Muscle layer of colon (tissue), 2 donors: ENCODE measurements around the gene TMEM97.

Experiments
- H3K27ac ChIP-seq: one replicate; pipeline ENCODE4 v1.7.0; 2013; ENCODE audit warnings: low read depth, mild to moderate bottlenecking, low read length, moderate library complexity
- H3K27me3 ChIP-seq, 2 donors: one replicate each; pipeline ENCODE4 v1.7.0; 2013; ENCODE audit warnings: low read length in 2 of 2, mild to moderate bottlenecking in 2 of 2; ENCODE audit not compliant: insufficient read depth in 2 of 2, control insufficient read depth in 1 of 2
- H3K36me3 ChIP-seq: one replicate; pipeline ENCODE4 v1.7.0; 2013; ENCODE audit warnings: mild to moderate bottlenecking, low read length; ENCODE audit not compliant: insufficient read depth
- H3K4me1 ChIP-seq: one replicate; pipeline ENCODE4 v1.7.0; 2013; ENCODE audit warnings: mild to moderate bottlenecking, low read length; ENCODE audit not compliant: insufficient read depth
- H3K4me3 ChIP-seq, 2 donors: one replicate each; pipeline ENCODE4 v1.7.0; 2013; ENCODE audit warnings: low read length in 2 of 2, low read depth in 1 of 2, mild to moderate bottlenecking in 1 of 2, moderate library complexity in 1 of 2
- H3K9ac ChIP-seq: one replicate; pipeline ENCODE4 v1.7.0; 2013; ENCODE audit warnings: low read length
- H3K9me3 ChIP-seq: one replicate; pipeline ENCODE4 v1.7.0; 2013; ENCODE audit warnings: mild to moderate bottlenecking, low read length
- donor health status: abdominal sarcoma.
- donor health status: Adenocarcinoma of cecum.

The TMEM97 gene

GRCh38 chr17:28340374-28340773, 21.4 kb downstream of the TMEM97 start:
- H3K36me3 ChIP-seq, result peaks cover 57% of the 10 kb centered on the region

GRCh38 chr17:28341516-28341915, 22.5 kb downstream of the TMEM97 start:
- Histone ChIP-seq H3K4me1 (peaks cover 19% of the 10 kb centered on the region), H3K27me3 (no peaks in the 10 kb centered on the region), H3K27ac (no peak overlapping the region), H3K9ac (no peak overlapping the region), H3K4me3 (no peak overlapping the region), H3K36me3 (peaks cover 68% of the 10 kb centered on the region), H3K9me3 (no peaks in the 10 kb centered on the region)

More at GRCh38 chr17:28340374-28340773, 21.4 kb downstream of the TMEM97 start:
- no peak overlapping the region for H3K4me3 ChIP-seq
- H3K27ac ChIP-seq, result no peak overlapping the region
- H3K9me3 ChIP-seq, result no peaks in the 10 kb centered on the region
- H3K27me3 ChIP-seq, result no peaks in the 10 kb centered on the region
- H3K9ac ChIP-seq, result no peak overlapping the region
- peaks cover 23% of the 10 kb centered on the region for H3K4me1 ChIP-seq

GRCh38 chr17:28342313-28342712, 23.3 kb downstream of the TMEM97 start:
- no peaks in the 10 kb centered on the region for H3K9me3 ChIP-seq
- no peaks in the 10 kb centered on the region for H3K27me3 ChIP-seq
- H3K4me3 ChIP-seq, result no peak overlapping the region
- no peak overlapping the region for H3K27ac ChIP-seq
- H3K36me3 ChIP-seq, result peaks cover 75% of the 10 kb centered on the region
- no peak overlapping the region for H3K9ac ChIP-seq
- peaks cover 11% of the 10 kb centered on the region for H3K4me1 ChIP-seq

- Histone ChIP-seq H3K4me3 (no peak overlapping the region), H3K9me3 (no peaks in the 10 kb centered on the region), H3K9ac (no peak overlapping the region), H3K36me3 (peaks cover 87% of the 10 kb centered on the region), H3K27me3 (no peaks in the 10 kb centered on the region), H3K4me1 (peaks cover under 1% of the 10 kb centered on the region), H3K27ac (no peak overlapping the region)
Measured at GRCh38 chr17:28343491-28343932, 24.5 kb downstream of the TMEM97 start.

- H3K9ac ChIP-seq, result no peak overlapping the region
- no peaks in the 10 kb centered on the region for H3K4me1 ChIP-seq
- peaks cover 92% of the 10 kb centered on the region for H3K36me3 ChIP-seq
- H3K4me3 ChIP-seq, result no peak overlapping the region
- no peak overlapping the region for H3K27ac ChIP-seq
- no peaks in the 10 kb centered on the region for H3K27me3 ChIP-seq
- no peaks in the 10 kb centered on the region for H3K9me3 ChIP-seq
Measured at GRCh38 chr17:28344011-28344410, 25.0 kb downstream of the TMEM97 start.

- Histone ChIP-seq H3K9me3 (no peaks in the 10 kb centered on the region), H3K4me3 (no peak overlapping the region), H3K27ac (no peak overlapping the region), H3K27me3 (no peaks in the 10 kb centered on the region), H3K36me3 (peaks cover 93% of the 10 kb centered on the region), H3K9ac (no peak overlapping the region), H3K4me1 (no peaks in the 10 kb centered on the region)
Measured at GRCh38 chr17:28344435-28344901, 25.5 kb downstream of the TMEM97 start.

- peaks cover 93% of the 10 kb centered on the region for H3K36me3 ChIP-seq
- no peak overlapping the region for H3K4me3 ChIP-seq
- H3K4me1 ChIP-seq, result no peaks in the 10 kb centered on the region
- H3K27ac ChIP-seq, result no peak overlapping the region
- H3K9ac ChIP-seq, result no peak overlapping the region
- H3K9me3 ChIP-seq, result no peaks in the 10 kb centered on the region
- H3K27me3 ChIP-seq, result no peaks in the 10 kb centered on the region
Measured at GRCh38 chr17:28345419-28346198, 26.6 kb downstream of the TMEM97 start.

GRCh38 chr17:28346199-28346580, 27.2 kb downstream of the TMEM97 start:
- H3K9ac ChIP-seq, result no peak overlapping the region
- no peaks in the 10 kb centered on the region for H3K27me3 ChIP-seq
- no peak overlapping the region for H3K27ac ChIP-seq
- H3K36me3 ChIP-seq, result peaks cover 93% of the 10 kb centered on the region
- no peaks in the 10 kb centered on the region for H3K9me3 ChIP-seq
- H3K4me3 ChIP-seq, result no peak overlapping the region
- H3K4me1 ChIP-seq, result no peaks in the 10 kb centered on the region

- no peak overlapping the region for H3K4me3 ChIP-seq
- peaks cover 93% of the 10 kb centered on the region for H3K36me3 ChIP-seq
- H3K4me1 ChIP-seq, result no peaks in the 10 kb centered on the region
- no peaks in the 10 kb centered on the region for H3K27me3 ChIP-seq
- H3K27ac ChIP-seq, result no peak overlapping the region
- no peak overlapping the region for H3K9ac ChIP-seq
- no peaks in the 10 kb centered on the region for H3K9me3 ChIP-seq
Measured at GRCh38 chr17:28346746-28347246, 27.8 kb downstream of the TMEM97 start.

GRCh38 chr17:28347261-28347891, 28.4 kb downstream of the TMEM97 start:
- Histone ChIP-seq H3K9ac (no peak overlapping the region), H3K4me1 (no peaks in the 10 kb centered on the region), H3K27ac (no peak overlapping the region), H3K4me3 (no peak overlapping the region), H3K36me3 (peaks cover 90% of the 10 kb centered on the region), H3K27me3 (no peaks in the 10 kb centered on the region), H3K9me3 (no peaks in the 10 kb centered on the region)

GRCh38 chr17:28348979-28349378, 30.0 kb downstream of the TMEM97 start:
- Histone ChIP-seq H3K4me1 (no peaks in the 10 kb centered on the region), H3K27me3 (no peaks in the 10 kb centered on the region), H3K36me3 (peaks cover 90% of the 10 kb centered on the region), H3K9ac (no peak overlapping the region), H3K4me3 (no peak overlapping the region), H3K27ac (no peak overlapping the region), H3K9me3 (no peaks in the 10 kb centered on the region)
